Keratinocyte (primary cell): ENCODE data around the gene FOXP4. TPM values are rescaled to one million over a fixed set of nuclear protein-coding genes. Genes with fewer than 3 reads are reported as not detected.

Source experiments
- DNase-seq: peaks from one replicate; pipeline ENCODE4 v3.0.0-alpha.2; 2011; ENCODE audit warnings: low read depth, missing footprints, low spot score
- FAIRE-seq: peaks from 2 replicates; lab custom pipeline; 2011; peaks lifted over from hg19 to GRCh38; lab: Jason Lieb, UNC
- H2AFZ ChIP-seq: 2 replicates; pipeline ENCODE4 v1.6.0; 2012; ENCODE audit warnings: low read length, control low read depth, inconsistent platforms; ENCODE audit not compliant: control insufficient read depth
- H3K27ac ChIP-seq: 2 replicates; pipeline ENCODE4 v1.5.1; 2011; ENCODE audit warnings: low read length; ENCODE audit not compliant: control insufficient read depth, insufficient read depth
- H3K27me3 ChIP-seq: 3 replicates; pipeline ENCODE4 v1.6.0; 2011; ENCODE audit warnings: low read length; ENCODE audit not compliant: control insufficient read depth, insufficient read depth; ENCODE audit errors: extremely low read depth
- H3K36me3 ChIP-seq, 2 experiments: 2 replicates in 1 of 2; 3 replicates in 1 of 2; pipeline ENCODE4 v1.5.1; 2011; ENCODE audit warnings: low read length in 2 of 2, mild to moderate bottlenecking in 1 of 2; ENCODE audit not compliant: control insufficient read depth in 2 of 2, insufficient read depth in 2 of 2; ENCODE audit errors: extremely low read depth in 1 of 2
- H3K4me1 ChIP-seq: 3 replicates; pipeline ENCODE4 v1.5.1; 2011; ENCODE audit warnings: low read length; ENCODE audit not compliant: control insufficient read depth, insufficient read depth; ENCODE audit errors: extremely low read depth
- H3K4me2 ChIP-seq: 3 replicates; pipeline ENCODE4 v1.6.0; 2011; ENCODE audit warnings: low read depth, low read length; ENCODE audit not compliant: control insufficient read depth, insufficient read depth; ENCODE audit errors: extremely low read depth
- H3K4me3 ChIP-seq, 3 experiments: fragments of 200-600 bp in 1 of 3; sonication (generic) in 1 of 3; 2 replicates in 2 of 3; 3 replicates in 1 of 3; pipeline ENCODE4 v1.5.1; 2011 to 2016; ENCODE audit warnings: low read length in 3 of 3, mild to moderate bottlenecking in 3 of 3, control low read depth in 2 of 3, inconsistent platforms in 1 of 3, low read depth in 1 of 3, mixed read lengths in 1 of 3, mixed run types in 1 of 3, moderate library complexity in 1 of 3; ENCODE audit not compliant: control insufficient read depth in 2 of 3, insufficient read depth in 2 of 3; ENCODE audit errors: extremely low read depth in 1 of 3
- H3K79me2 ChIP-seq: 2 replicates; pipeline ENCODE4 v1.6.0; 2012; ENCODE audit warnings: low read length; ENCODE audit not compliant: control insufficient read depth, insufficient read depth
- H3K9ac ChIP-seq: 3 replicates; pipeline ENCODE4 v1.6.0; 2011; ENCODE audit warnings: low read length; ENCODE audit not compliant: control insufficient read depth, insufficient read depth; ENCODE audit errors: extremely low read depth
- H3K9me1 ChIP-seq: 3 replicates; pipeline ENCODE4 v1.6.0; 2011; ENCODE audit warnings: low read length; ENCODE audit not compliant: control insufficient read depth, insufficient read depth; ENCODE audit errors: extremely low read depth
- H3K9me3 ChIP-seq: 2 replicates; pipeline ENCODE4 v1.5.1; 2012; ENCODE audit warnings: low read depth, low read length; ENCODE audit not compliant: control insufficient read depth
- H4K20me1 ChIP-seq: 3 replicates; pipeline ENCODE4 v1.6.0; 2011; ENCODE audit warnings: low read length; ENCODE audit not compliant: control insufficient read depth, insufficient read depth; ENCODE audit errors: extremely low read depth
- EZH2 ChIP-seq: IDR thresholded peaks from one replicate; pipeline ENCODE4 v1.6.1; 2012; ENCODE audit warnings: inconsistent platforms, mild to moderate bottlenecking, low read length, moderate library complexity
- dilution Hi-C: fragments of 300-500 bp; cut with MboI; formaldehyde crosslinking; loops from one replicate; pipeline ENCODE4 v1.7.0; 2020; ENCODE audit warnings: low sequenced_read_pairs; ENCODE audit not compliant: extremely low pct_ligation_motif_present
- polyA plus RNA-seq, 5 experiments: library from polyadenylated mRNA; depleted of rRNA in 3 of 5; stranded (reverse) in 3 of 5; stranded (forward) in 1 of 5; unstranded in 1 of 5; fragments of >200 nt; gene quantifications; 1 replicate in 1 of 5; 2 replicates in 3 of 5; 3 replicates in 1 of 5; pipeline versions ENCODE4 v1.2.1 to v1.2.3, GENCODE V29; 2011 to 2012; ENCODE audit warnings: missing spikeins in 2 of 5, low read depth in 1 of 5, low replicate concordance in 1 of 5
- TF ChIP-seq, protein P1 (sequence below), 3 experiments: IDR thresholded peaks in 1 of 3; conservative IDR thresholded peaks in 1 of 3; optimal IDR thresholded peaks in 1 of 3; 2 replicates in 2 of 3; 3 replicates in 1 of 3; pipeline versions ENCODE3 to v1.5.1; 2011; ENCODE audit warnings: low read length in 3 of 3, mild to moderate bottlenecking in 3 of 3, moderate library complexity in 2 of 3, control low read depth in 1 of 3, inconsistent platforms in 1 of 3; ENCODE audit not compliant: insufficient read depth in 2 of 3; ENCODE audit errors: extremely low read depth in 1 of 3

Gene FOXP4
- polyA plus RNA-seq, 1 donor (not counting 4 experiments of a cell fraction or from before 2014, with no cell fraction given): 1.1 TPM

DNA sequence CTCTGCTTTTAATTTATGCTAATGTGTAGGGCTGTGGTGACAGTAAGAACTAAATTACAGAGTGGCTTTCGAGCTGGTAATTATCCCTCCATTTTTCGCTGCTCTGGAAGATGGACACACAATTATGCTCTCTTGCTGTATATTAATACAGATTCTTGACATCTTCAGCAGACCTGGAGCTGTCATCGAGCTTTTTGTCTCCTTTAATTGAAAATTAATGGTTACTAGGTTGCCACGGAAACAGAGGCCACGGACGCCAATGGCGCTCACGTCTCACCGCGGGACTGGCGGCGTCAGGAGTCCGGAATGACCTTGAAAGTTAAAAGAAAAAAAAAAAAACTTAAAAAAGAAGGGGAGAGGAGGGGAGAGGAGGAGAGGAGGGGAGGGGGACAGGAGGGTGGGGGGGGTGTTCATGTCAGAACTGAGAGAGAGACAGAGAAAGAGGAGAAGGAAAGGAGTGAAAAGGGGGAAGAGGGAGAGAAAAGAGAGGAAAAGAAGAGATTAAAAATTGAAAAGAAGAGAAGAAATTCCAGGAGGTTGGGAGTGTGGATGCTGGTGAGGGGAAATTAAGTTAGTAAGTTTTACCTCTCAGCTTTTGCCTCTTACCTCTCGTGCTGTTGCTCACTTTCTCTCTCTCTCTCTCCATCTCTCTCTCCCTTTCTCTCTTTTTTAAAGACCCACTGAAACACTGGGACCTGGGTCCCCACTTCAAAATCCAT, 22.1 kb upstream of the FOXP4 start:
- Histone ChIP-seq H3K27me3 (peaks cover 28% of the 10 kb centered on the region), H3K27ac (no peak overlapping the region), H3K9ac (no peak overlapping the region), H3K79me2 (no peaks in the 10 kb centered on the region), H3K4me1 (no peaks in the 10 kb centered on the region), H2AFZ (no peak overlapping the region), H3K9me3 (no peaks in the 10 kb centered on the region), H3K4me2 (no peak overlapping the region), H3K9me1 (no peaks in the 10 kb centered on the region), H3K4me3 (no peak overlapping the region), H3K36me3 (no peaks in the 10 kb centered on the region), H4K20me1 (no peaks in the 10 kb centered on the region)
- no peak for DNase-seq
- FAIRE-seq: no peak
- dilution Hi-C loops: no loop called here
- TF ChIP-seq, protein P1, sequence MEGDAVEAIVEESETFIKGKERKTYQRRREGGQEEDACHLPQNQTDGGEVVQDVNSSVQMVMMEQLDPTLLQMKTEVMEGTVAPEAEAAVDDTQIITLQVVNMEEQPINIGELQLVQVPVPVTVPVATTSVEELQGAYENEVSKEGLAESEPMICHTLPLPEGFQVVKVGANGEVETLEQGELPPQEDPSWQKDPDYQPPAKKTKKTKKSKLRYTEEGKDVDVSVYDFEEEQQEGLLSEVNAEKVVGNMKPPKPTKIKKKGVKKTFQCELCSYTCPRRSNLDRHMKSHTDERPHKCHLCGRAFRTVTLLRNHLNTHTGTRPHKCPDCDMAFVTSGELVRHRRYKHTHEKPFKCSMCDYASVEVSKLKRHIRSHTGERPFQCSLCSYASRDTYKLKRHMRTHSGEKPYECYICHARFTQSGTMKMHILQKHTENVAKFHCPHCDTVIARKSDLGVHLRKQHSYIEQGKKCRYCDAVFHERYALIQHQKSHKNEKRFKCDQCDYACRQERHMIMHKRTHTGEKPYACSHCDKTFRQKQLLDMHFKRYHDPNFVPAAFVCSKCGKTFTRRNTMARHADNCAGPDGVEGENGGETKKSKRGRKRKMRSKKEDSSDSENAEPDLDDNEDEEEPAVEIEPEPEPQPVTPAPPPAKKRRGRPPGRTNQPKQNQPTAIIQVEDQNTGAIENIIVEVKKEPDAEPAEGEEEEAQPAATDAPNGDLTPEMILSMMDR (optimal IDR thresholded peaks at IDR 0.05 in 1 of 3, IDR thresholded peaks at IDR 0.05 in 1 of 3, conservative IDR thresholded peaks at IDR 0.05 in 1 of 3; ENCODE audit: extremely low read depth in 1 of 3, insufficient read depth in 2 of 3, low read length in 3 of 3): no peak
- no peak for TF ChIP-seq EZH2

DNA sequence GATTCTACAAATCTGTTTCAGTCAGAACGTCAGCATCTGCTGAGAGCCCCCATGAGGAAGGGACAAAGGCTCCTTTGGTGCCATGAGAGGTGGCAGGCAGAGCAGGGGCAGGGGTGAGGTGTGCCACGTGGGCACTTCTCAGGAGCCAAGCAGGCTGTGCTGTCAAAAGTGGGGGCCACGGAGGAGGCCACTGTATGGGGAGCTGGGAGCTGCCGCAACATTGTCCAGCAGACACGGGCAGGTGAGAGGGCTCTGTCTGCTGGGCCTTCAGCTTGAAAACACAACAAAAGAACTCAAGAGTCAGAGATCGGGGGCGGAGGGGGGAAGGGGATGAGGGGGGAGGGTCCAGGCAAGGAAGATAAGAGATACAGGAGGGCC, 21.6 kb upstream of the FOXP4 start:
- Histone ChIP-seq H3K36me3 (no peaks in the 10 kb centered on the region), H3K27me3 (peaks cover 28% of the 10 kb centered on the region), H3K4me1 (no peaks in the 10 kb centered on the region), H3K4me2 (no peak overlapping the region), H3K9me1 (no peaks in the 10 kb centered on the region), H3K9me3 (no peaks in the 10 kb centered on the region), H4K20me1 (no peaks in the 10 kb centered on the region), H3K79me2 (no peaks in the 10 kb centered on the region), H3K27ac (no peak overlapping the region), H2AFZ (no peak overlapping the region), H3K4me3 (no peak overlapping the region), H3K9ac (no peak overlapping the region)
- FAIRE-seq: no peak
- DNase-seq: no peak
- dilution Hi-C loops: no loop called here
- TF ChIP-seq, protein P1 (optimal IDR thresholded peaks at IDR 0.05 in 1 of 3, IDR thresholded peaks at IDR 0.05 in 1 of 3, conservative IDR thresholded peaks at IDR 0.05 in 1 of 3; ENCODE audit: extremely low read depth in 1 of 3, insufficient read depth in 2 of 3, low read length in 3 of 3): no peak
- no peak for TF ChIP-seq EZH2
